Measurements from ENCODE around the gene EWSR1.

The EWSR1 gene

GRCh38 chr22:29290061-29290460 is 22.0 kb downstream of the EWSR1 start:
- in situ Hi-C loops (cut with MboI; ENCODE audit: low pct_unique_long_range_greater_than_20kb, low sequenced_read_pairs, unreplicated experiment), result no loop called here
- TF ChIP-seq CTCF (IDR thresholded peaks at IDR 0.05; ENCODE audit: extremely low read depth, insufficient read depth, missing control alignments), result no peak

GRCh38 chr22:29291215-29291614 is 23.1 kb downstream of the EWSR1 start:
- no peak for DNase-seq (ENCODE audit: low spot score)
- no peak for TF ChIP-seq CTCF (IDR thresholded peaks at IDR 0.05; ENCODE audit: extremely low read depth, insufficient read depth, missing control alignments)
- in situ Hi-C loops (cut with MboI; ENCODE audit: low pct_unique_long_range_greater_than_20kb, low sequenced_read_pairs, unreplicated experiment), result no loop called here

More at GRCh38 chr22:29290061-29290460, 22.0 kb downstream of the EWSR1 start:
- DNase-seq (ENCODE audit: low spot score), result no peak

GRCh38 chr22:29292379-29292778 is 24.3 kb downstream of the EWSR1 start:
- in situ Hi-C loops (cut with MboI; ENCODE audit: low pct_unique_long_range_greater_than_20kb, low sequenced_read_pairs, unreplicated experiment), result no loop called here
- no peak for TF ChIP-seq CTCF (IDR thresholded peaks at IDR 0.05; ENCODE audit: extremely low read depth, insufficient read depth, missing control alignments)
- DNase-seq (ENCODE audit: low spot score), result no peak

- no peak for TF ChIP-seq CTCF (IDR thresholded peaks at IDR 0.05; ENCODE audit: extremely low read depth, insufficient read depth, missing control alignments)
- in situ Hi-C loops (cut with MboI; ENCODE audit: low pct_unique_long_range_greater_than_20kb, low sequenced_read_pairs, unreplicated experiment), result no loop called here
Measured at GRCh38 chr22:29298641-29299040, 30.6 kb downstream of the EWSR1 start.

GRCh38 chr22:29299136-29299900 is 31.2 kb downstream of the EWSR1 start:
- no peak for DNase-seq (ENCODE audit: low spot score)
- no peak for TF ChIP-seq CTCF (IDR thresholded peaks at IDR 0.05; ENCODE audit: extremely low read depth, insufficient read depth, missing control alignments)
- in situ Hi-C loops (cut with MboI; ENCODE audit: low pct_unique_long_range_greater_than_20kb, low sequenced_read_pairs, unreplicated experiment), result no loop called here

More at GRCh38 chr22:29298641-29299040, 30.6 kb downstream of the EWSR1 start:
- no peak for DNase-seq (ENCODE audit: low spot score)

- no peak for DNase-seq (ENCODE audit: low spot score)
- in situ Hi-C loops (cut with MboI; ENCODE audit: low pct_unique_long_range_greater_than_20kb, low sequenced_read_pairs, unreplicated experiment), result no loop called here
- no peak for TF ChIP-seq CTCF (IDR thresholded peaks at IDR 0.05; ENCODE audit: extremely low read depth, insufficient read depth, missing control alignments)
Measured at GRCh38 chr22:29300467-29300806, 32.4 kb downstream of the EWSR1 start.

All from GM13977 (cell line).